HG02973 (cell line): ENCODE results near the gene CHTF8.
"Not testable (repeated sequence)": the region's sequence is repeated elsewhere in the genome, so short reads cannot be mapped to it uniquely, and the experiment has no call there.

Experiments used
- ATAC-seq: cut with Tn5 transposase; IDR thresholded peaks from one replicate; pipeline ENCODE4 v1.9.1; 2021; ENCODE audit warnings: moderate library complexity; ENCODE audit not compliant: unreplicated experiment

Gene CHTF8

GRCh38 chr16:69139464-69139863, 7.1 kb upstream of the CHTF8 start:
- ATAC-seq = not testable (repeated sequence)

GRCh38 chr16:69138608-69139007, 6.2 kb upstream of the CHTF8 start:
- ATAC-seq = no peak

GRCh38 chr16:69133373-69133954, 1.1 kb upstream of the CHTF8 start:
- ATAC-seq = no peak

- peak; percentile 36 for ATAC-seq
Measured at GRCh38 chr16:69131839-69132423, 457 bp downstream of the CHTF8 start.

- ATAC-seq = no peak
Measured at GRCh38 chr16:69131167-69131838, 1.1 kb downstream of the CHTF8 start.

GRCh38 chr16:69130461-69130860, 1.9 kb downstream of the CHTF8 start:
- no peak for ATAC-seq

GRCh38 chr16:69127966-69128510, 4.3 kb downstream of the CHTF8 start:
- no peak for ATAC-seq

- not testable (repeated sequence) for ATAC-seq
Measured at GRCh38 chr16:69126801-69127200, 5.6 kb downstream of the CHTF8 start.

GRCh38 chr16:69126221-69126620, 6.2 kb downstream of the CHTF8 start:
- ATAC-seq = no peak

- ATAC-seq = not testable (repeated sequence)
Measured at GRCh38 chr16:69124961-69125360, 7.4 kb downstream of the CHTF8 start.

GRCh38 chr16:69124406-69124805, 8.0 kb downstream of the CHTF8 start:
- not testable (repeated sequence) for ATAC-seq

- no peak for ATAC-seq
Measured at GRCh38 chr16:69123910-69124309, 8.5 kb downstream of the CHTF8 start.

- ATAC-seq = no peak
Measured at GRCh38 chr16:69120096-69120664, 12.2 kb downstream of the CHTF8 start.

GRCh38 chr16:69119536-69119935, 12.9 kb downstream of the CHTF8 start:
- no peak for ATAC-seq

GRCh38 chr16:69118994-69119393, 13.4 kb downstream of the CHTF8 start:
- no peak for ATAC-seq

GRCh38 chr16:69118468-69118867, 13.9 kb downstream of the CHTF8 start:
- ATAC-seq = no peak

GRCh38 chr16:69116906-69117305, 15.5 kb downstream of the CHTF8 start:
- ATAC-seq = no peak

GRCh38 chr16:69116256-69116875, 16.0 kb downstream of the CHTF8 start:
- no peak for ATAC-seq

- no peak for ATAC-seq
Measured at GRCh38 chr16:69115837-69116236, 16.6 kb downstream of the CHTF8 start.

- ATAC-seq = no peak
Measured at GRCh38 chr16:69115361-69115760, 17.0 kb downstream of the CHTF8 start.

GRCh38 chr16:69114976-69115355, 17.4 kb downstream of the CHTF8 start:
- no peak for ATAC-seq
